Cardiac muscle cell (in vitro differentiated cells and primary cell): ENCODE data around the gene TMEM38B. TPM values are rescaled to one million over a fixed set of nuclear protein-coding genes. Genes with fewer than 3 reads are reported as not detected.
"Not testable (repeated sequence)": the region's sequence is repeated elsewhere in the genome, so short reads cannot be mapped to it uniquely, and the experiment has no call there.

ENCODE experiments used
- DNase-seq, 2 donors: peaks; one replicate each; pipeline versions ENCODE4 v3.0.0 to v3.0.0-alpha.2; 2010 to 2017; ENCODE audit warnings: low read depth in 1 of 2, low spot score in 1 of 2
- H3K27ac ChIP-seq: fragments of 200-600 bp; sonication (generic); 2 replicates; pipeline ENCODE4 v1.5.1; 2016
- H3K27me3 ChIP-seq: fragments of 200-600 bp; sonication (generic); 2 replicates; pipeline ENCODE4 v1.6.0; 2016; ENCODE audit warnings: control low read depth
- H3K36me3 ChIP-seq: fragments of 200-600 bp; sonication (generic); 2 replicates; pipeline ENCODE4 v1.5.1; 2016; ENCODE audit warnings: control low read depth
- H3K4me1 ChIP-seq: fragments of 200-600 bp; sonication (generic); 2 replicates; pipeline ENCODE4 v1.8.1; 2017; ENCODE audit warnings: low read depth, mild to moderate bottlenecking, mixed run types
- H3K4me3 ChIP-seq: fragments of 200-600 bp; sonication (generic); 2 replicates; pipeline ENCODE4 v1.5.1; 2016; ENCODE audit warnings: mild to moderate bottlenecking
- H3K9me3 ChIP-seq: fragments of 200-600 bp; sonication (generic); 2 replicates; pipeline ENCODE4 v1.5.1; 2017; ENCODE audit warnings: low read depth, mild to moderate bottlenecking, control low read depth
- CTCF ChIP-seq: IDR thresholded peaks from 2 replicates; pipeline ENCODE4 v1.5.1; 2012; ENCODE audit warnings: low read depth, mild to moderate bottlenecking, low read length
- polyA plus RNA-seq: library from polyadenylated mRNA; unstranded; fragments of >200 nt; fragmentation: Nextera tagmentation; extraction: Ambion mirVana; gene quantifications from 2 replicates; pipeline ENCODE4 v1.2.1, GENCODE V29; 2016
- total RNA-seq: library from RNA; depleted of rRNA; stranded (reverse); fragments of >200 nt; gene quantifications from 2 replicates; pipeline ENCODE4 v1.2.3, GENCODE V29; 2016

Gene TMEM38B
- total and polyA plus RNA-seq, 2 experiments from 2014 or later = 17.5 to 24.9 TPM

- DNase-seq = no peak
- Histone ChIP-seq H3K27ac (no peak overlapping the region), H3K36me3 (peaks cover 3% of the 10 kb centered on the region), H3K9me3 (no peaks in the 10 kb centered on the region), H3K4me1 (peaks cover 7% of the 10 kb centered on the region), H3K27me3 (no peaks in the 10 kb centered on the region), H3K4me3 (no peak overlapping the region)
- no peak for TF ChIP-seq CTCF
These were observed 7.9 kb downstream of the TMEM38B start for GRCh38 chr9:105702207-105702606.

- H3K4me3 ChIP-seq, DNase-seq, H3K27me3 ChIP-seq, H3K4me1 ChIP-seq, H3K36me3 ChIP-seq, H3K27ac ChIP-seq, H3K9me3 ChIP-seq: not testable (repeated sequence)
These were observed 9.3 kb downstream of the TMEM38B start for GRCh38 chr9:105703638-105704037.

DNA sequence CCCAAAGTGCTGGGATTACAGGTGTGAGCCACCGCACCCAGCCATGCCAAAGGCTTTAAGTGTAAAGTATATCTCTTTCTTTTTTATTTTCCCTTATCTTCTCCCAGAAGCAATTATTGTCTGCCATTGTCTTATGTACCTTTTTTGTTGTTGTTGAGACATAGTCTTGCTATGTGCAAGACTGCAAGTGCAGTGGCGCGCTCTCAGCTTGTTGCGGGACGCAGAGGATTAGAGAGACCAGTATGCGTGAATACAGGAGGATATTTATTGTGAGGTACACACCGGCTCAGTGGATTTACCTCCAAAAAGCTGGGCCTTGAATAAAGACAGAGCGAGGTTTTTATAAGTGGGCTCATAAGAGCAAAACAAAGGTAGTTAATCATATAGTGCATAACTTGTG lies 11.8 kb downstream of the TMEM38B start:
- TF ChIP-seq CTCF = no peak
- Histone ChIP-seq H3K27ac (no peak overlapping the region), H3K4me3 (no peak overlapping the region), H3K4me1 (peaks cover 1% of the 10 kb centered on the region), H3K9me3 (no peaks in the 10 kb centered on the region), H3K27me3 (no peaks in the 10 kb centered on the region), H3K36me3 (peaks cover 3% of the 10 kb centered on the region)
- DNase-seq = no peak

DNA sequence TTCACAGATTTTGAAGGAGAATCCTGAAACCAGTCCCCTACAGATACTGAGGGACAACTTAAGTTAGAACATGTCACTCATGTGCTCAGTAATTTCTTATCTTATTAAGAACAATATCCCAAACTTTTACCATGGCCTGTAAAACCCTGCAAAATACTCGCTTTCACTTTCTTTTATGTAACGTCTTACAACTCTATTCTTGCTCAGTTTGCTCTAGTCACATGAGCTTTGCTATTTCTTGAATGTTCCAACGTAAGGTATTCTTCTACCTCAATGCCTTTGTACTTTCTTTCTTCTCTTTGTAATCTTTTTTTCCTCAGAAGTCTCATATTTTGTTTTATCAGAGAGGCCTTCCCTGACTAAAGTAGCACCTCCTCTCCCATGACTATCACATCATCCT lies 14.1 kb downstream of the TMEM38B start:
- Histone ChIP-seq H3K27me3 (no peaks in the 10 kb centered on the region), H3K9me3 (no peaks in the 10 kb centered on the region), H3K36me3 (peaks cover 3% of the 10 kb centered on the region), H3K27ac (no peak overlapping the region), H3K4me3 (no peak overlapping the region), H3K4me1 (no peaks in the 10 kb centered on the region)
- DNase-seq = no peak
- no peak for TF ChIP-seq CTCF

DNA sequence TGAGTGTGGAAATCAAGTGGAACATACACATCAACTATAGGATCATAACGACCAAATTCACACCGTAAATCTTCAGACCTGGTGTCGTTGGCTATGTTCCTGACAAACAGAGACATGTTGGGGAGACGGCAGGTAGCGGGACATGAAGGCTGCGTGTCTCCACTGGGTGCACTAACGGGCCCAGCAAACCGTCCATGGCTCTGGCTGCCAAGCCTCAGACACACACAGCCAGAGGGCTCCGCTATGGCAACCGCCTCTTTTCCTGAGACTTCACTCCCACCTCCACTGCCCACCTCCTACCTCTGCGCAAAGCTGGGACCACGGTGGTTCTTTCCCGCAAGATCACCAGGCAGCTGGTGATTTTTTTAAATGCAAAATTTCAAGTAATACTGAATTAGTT lies 16.3 kb downstream of the TMEM38B start:
- no peak for DNase-seq
- no peaks in the 10 kb centered on the region for H3K27me3 ChIP-seq
- no peaks in the 10 kb centered on the region for H3K9me3 ChIP-seq
- no peak for TF ChIP-seq CTCF
- H3K4me3 ChIP-seq = no peak overlapping the region
- peaks cover 2% of the 10 kb centered on the region for H3K4me1 ChIP-seq
- H3K36me3 ChIP-seq = peaks cover 3% of the 10 kb centered on the region
- H3K27ac ChIP-seq = no peak overlapping the region

GRCh38 chr9:105711867-105712266 lies 17.5 kb downstream of the TMEM38B start:
- Histone ChIP-seq H3K4me1 (peaks cover 11% of the 10 kb centered on the region), H3K27ac (no peak overlapping the region), H3K9me3 (no peaks in the 10 kb centered on the region), H3K36me3 (peaks cover 3% of the 10 kb centered on the region), H3K4me3 (no peak overlapping the region), H3K27me3 (no peaks in the 10 kb centered on the region)
- no peak for DNase-seq
- no peak for TF ChIP-seq CTCF
